ENCODE data around the gene MEGF9.

Gene MEGF9

DNA sequence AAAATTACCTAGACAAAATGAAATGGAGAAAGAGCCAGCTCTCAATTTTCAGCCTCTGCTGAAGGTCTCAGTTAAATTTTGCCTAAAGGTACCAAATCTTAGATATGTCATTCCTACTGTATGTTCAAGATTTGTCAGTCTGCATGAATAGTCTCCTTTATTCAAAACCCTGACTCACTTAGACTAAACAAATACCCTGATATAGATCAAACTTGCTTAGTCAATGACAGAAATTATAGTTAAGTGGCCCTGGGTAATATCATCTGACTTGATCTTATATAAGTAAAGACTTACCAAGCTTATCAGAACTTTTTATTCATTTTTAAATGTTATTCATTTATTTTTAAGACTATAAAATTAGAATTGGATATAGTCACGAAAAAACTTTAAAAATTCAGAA, 12.2 kb downstream of the MEGF9 start:
- no peak for DNase-seq

DNA sequence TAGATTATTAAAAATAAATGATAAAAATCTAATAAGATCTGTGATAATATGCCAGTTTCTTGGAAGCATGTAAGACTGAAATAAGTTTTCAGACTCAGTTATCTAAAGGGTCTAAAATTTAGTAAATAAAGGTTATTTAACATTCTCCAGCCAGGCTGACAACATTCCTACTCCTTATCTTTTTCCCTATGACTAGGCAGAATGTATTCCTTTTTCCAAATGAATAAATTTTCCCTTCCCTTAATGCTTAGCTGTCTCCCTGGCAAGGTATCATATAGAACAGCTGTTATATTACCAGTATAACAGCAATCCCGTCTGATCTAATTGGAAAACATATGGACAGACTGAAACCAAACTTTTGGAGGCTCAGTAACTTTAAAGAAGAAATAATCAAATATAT, 13.0 kb downstream of the MEGF9 start:
- DNase-seq, result no peak

DNA sequence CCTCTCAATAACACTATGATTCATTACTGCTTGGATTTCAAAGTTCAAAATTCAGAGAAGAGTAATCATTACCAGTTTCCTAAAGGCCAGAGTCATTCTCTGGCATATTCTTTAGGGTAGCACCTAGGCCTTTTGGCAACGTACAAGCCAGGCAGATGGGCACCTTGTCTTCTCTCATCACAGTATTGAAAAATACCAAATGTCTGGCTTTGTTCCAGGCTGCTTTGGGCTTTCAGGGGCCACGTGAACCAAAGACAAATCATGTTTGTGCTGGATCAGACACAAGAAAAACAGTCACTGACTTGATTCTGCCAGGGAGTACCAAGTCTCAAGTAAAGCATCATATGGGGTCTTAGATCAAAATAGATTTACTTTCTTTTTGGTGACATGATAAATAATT, 15.5 kb downstream of the MEGF9 start:
- no peak for DNase-seq

DNA sequence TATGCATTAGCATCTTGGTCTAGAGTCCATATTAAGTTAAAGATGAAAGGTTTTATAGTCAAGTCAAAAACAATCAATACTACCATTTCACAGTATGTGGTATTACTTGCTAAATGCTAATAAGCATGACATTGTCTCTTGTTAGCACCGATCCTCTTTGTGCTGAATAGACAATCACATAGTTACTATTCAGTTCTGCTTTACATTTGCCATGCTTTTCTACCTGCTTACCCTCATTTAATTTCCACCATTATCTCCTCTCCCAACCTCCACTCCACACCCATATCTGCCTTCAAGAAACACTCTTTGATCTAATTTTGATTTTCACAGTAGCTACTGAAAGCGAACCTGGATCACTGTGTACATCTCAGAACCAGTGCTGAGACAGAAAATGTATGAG, 16.8 kb downstream of the MEGF9 start:
- DNase-seq, result no peak

DNA sequence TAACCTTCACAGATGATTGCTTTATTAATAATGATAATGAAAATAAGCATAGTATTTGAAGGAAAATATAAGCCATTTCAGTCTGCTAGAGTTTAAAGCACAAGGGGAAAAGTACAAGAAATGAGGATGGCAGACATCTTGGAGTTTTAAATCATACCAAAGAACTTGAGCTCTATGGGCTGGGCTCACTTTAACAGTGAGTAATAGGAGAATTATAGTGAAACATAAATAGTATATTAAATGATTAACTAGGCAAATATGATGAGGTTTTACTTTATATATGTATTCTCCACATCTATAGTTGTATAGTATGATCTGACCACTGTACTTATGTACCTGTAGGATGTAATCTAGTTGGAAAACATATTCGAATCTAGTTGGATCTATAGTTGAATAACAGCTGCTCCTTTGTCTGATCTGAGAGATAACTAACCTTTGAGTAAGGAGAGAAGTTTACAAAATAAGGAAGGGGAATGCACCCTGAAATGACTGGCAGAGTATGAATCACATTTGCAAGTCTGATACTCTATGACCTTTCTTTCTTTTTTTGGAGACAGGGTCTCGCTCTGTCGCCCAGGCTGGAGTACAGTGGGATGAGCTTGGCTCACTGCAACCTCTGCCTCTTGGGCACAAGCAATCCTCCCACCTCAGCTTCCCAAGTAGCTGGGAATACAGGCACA, 17.6 kb downstream of the MEGF9 start:
- DNase-seq, result no peak

DNA sequence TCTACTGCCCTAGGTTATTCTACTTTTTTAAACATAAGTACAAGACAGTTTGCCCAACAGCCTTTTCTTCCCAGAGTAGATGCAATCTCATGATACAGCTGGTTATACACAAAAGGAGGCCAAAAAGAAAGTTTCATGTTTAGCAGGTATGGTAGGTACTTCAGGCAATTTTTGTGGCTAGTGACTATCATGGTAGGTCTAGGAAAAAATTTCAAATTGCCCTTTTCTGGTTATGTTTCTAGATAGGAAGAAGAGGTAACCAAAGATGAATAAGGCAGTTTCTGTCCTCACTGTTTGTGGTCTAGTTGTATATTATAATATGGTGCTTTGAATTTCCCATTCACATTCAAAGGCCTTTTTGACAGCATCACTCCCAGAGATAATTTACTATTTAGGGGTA, 19.7 kb downstream of the MEGF9 start:
- no peak for DNase-seq

DNA sequence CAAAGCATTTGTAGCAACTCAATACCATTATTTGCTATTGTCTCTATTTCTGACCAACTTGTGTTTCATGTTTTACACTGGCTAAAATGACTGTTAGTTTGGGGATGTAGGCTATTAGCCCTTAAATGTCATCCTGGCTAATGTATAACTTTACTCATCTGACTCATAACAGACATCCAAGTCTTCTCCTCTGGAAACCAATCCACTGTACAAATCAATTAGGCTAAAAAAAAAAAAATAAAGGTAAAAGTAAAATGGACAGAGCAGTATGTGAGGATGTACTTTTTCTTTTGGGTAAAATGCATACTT, 20.6 kb downstream of the MEGF9 start:
- no peak for DNase-seq

DNA sequence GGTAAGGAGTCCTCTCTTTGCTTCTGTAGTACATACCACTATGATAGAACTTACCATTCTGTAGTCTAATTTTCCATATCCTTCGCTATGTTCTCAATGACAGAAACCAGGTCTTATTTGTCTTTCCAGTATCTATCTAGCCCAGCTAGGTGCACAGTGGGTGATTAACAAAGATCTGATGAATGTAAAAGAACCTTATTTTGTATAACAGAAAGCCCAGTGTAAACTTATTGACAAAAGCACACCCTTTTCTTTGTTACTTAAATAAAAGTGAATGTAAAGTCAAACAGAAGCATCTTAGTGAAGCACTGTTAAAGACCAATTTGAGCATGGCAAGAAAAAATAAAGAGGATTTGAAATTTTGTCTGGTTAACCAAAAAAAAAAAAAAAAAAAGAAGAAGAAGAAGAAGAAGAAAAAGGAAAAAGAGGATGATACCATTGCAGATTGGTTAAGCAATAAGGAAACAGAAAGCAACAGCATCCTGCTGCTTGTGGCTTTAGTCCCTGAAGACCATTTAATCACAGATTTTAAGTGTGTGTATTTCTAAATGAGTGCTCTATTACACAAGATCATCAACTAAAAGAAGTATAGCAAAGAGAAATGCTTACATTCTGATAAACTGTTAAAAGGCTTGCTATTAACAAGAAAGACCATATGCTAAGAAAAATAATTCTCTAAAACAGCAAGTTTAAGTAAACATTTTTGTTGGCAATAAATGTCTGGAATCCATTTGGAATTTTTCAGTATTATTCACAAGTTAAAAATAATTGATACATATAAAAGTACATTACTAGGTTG, 21.2 kb downstream of the MEGF9 start:
- no peak for DNase-seq

DNA sequence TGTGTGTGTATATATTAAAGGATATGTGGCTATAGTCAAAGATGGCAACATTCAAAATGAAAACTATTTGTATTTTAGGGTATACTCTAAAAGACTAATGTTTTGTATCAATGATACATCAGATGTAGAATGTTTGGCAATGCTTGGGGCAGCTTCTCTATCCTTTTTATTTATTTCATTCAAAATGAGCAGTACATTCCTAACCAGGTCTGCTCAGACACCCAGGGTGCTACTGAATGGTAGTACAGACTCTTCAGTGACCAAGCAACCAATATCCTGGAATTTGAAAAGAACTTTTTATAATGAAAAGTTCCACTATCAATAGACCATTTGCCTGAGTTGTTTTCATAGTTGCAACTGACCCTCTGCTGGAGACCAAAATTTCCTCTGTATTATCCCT, 23.9 kb downstream of the MEGF9 start:
- no peak for DNase-seq

DNA sequence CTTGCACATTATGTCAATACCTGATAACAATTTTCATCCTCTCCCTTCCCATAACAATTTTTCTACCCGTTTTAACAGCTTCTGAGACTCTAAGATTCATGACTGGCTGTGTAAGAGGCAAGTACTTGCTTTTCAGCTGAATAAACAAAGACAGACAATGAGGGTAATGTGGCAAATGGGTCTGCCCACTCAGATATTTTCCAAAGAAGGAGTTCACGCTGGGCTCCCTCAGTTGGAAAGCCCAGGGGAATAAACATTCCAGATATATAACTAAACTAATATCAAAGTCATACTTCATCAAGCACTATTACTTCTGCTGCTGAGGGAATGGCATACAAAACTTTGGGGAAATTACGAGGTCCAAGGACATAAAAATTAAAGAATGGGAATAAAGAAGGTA, 24.4 kb downstream of the MEGF9 start:
- DNase-seq, result no peak

DNA sequence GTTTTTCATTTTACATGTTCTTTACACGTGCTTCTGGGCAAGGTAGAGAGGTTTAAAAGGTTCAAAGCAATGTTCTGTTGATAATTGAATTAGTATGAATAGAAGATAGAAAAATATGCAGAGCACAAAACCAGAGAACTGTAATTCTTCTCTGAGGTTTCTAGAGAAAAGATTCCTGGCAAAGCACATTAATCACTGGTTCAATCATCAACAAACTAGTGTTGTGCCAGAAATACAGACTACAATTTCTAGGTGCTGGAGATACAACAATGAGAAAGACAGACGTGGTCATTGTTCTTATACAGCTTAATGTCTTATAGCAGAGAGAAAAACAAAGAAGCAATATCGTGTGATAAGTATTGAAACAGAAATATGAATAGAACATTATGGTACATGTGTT, 25.5 kb downstream of the MEGF9 start:
- no peak for DNase-seq

DNA sequence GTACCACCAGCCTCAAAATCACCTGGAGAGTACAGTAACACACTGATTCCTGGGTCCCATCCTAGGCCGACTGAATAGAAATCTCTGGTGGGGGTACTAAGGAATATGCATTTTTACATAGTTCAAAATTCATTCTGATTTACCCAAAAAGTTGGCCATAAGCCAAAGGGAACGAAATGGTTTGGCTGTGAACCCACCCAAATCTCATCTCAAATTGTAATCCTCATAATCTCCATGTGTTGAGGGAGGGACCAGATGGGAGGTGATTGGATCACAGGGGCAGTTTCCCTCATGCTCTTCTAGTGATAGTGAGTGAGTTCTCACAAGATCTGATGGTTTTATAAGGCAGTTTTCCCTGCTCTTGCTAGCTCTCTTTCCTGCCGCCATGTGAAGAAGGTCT, 31.1 kb downstream of the MEGF9 start:
- DNase-seq, result no peak

DNA sequence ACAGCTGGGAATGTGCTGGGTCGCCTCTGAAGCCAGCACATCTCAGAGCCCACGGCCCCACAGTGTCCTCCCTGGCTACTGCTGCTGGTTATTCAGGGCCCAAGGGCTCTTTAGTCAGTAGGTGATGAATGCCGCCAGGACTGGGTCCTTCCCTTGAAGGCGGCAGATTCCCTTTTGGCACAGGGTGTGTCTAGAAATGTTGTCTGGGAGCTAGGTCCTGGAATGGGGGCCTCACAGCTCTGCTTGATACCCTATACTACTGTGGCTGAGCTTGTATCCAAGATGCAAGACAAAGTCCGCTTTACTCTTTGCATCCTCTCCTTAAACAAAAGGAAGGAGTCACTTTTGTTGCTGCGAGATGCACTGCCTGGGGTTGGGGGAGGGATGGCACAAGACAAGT, 33.1 kb downstream of the MEGF9 start:
- no peak for DNase-seq

DNA sequence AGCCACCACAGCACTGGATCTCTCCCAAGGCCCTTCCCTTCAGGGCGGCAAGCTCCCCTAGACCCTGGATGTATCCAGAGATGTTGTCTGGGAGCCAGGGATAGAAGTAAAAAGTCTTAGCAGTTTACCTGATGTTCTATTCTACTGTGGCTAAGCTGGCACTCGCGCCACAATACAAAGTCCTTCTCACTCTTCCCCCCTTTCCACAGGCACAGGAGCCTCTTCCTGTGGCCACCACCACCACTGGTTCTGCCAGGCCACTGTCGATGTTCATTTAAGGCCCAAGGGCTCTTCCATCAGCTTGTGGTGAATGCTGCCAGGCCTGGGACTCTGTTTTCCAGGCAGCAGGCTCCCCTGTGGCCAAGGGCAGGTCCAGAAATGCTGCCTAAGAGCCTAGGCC, 33.7 kb downstream of the MEGF9 start:
- no peak for DNase-seq

DNA sequence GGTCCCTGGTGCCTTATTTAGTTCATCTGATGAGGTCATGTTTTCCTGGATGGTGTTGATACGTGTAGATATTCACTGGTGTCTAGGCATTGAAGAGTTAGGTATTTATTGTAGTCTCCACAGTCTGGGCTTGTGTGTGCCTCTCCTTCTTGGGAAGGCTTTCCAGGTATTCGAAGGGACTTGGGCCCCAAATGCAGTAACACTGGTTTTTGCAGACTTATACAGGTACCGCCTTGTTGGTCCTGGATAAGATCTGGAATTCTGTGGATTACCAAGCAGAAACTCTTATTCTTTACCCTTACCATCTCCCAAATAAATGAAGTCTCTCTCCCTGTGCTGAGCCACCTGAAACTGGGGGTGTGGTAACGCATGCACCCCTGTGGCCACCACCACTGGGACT, 34.1 kb downstream of the MEGF9 start:
- no peak for DNase-seq

DNA sequence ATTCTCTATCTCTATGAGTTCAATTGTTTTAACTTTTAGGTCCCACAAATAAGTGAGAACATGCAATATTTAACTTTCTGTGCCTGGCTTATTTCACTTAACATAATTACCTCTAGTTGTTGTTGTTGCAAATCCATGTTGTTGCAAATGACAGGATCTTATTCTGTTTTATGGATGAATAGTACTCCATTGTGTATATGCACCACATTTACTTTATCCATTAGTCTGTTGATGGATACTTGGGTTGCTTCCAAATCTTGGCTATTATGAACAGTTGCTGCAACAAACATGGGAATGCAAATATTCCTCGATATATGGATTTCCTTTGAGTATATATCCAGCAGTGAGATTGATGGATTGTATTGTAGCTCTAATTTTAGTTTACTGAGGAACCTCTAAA, 36.3 kb downstream of the MEGF9 start:
- no peak for DNase-seq

DNA sequence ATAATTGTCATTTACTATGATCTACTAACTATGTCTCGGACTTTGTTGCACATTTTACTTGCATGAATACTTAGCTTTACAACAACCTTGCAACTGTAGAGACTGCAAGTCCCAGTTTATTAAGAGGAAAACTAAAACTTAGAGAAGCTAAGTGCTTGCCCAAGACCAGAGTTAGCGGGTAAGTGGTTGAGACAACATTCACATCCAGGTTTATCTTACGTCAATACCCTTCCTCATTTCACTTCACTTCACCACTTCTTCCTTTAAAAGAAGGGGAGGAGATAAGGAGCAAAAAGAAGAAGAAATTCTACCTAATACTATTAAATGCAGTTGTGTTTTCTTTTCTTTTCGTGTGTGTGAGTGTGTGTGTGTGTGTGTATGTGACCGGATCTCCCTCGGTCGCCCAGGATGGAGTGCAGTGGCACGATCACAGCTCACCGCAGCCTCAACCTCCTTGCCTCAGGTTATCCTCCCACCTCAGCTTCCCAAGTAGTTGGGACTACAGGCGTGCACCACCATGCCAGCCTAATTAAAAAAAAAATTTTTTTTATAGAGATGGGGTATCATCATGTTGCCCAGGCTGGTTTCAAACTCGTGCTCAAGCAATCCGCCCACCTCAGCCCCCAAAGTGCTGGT, 37.4 kb downstream of the MEGF9 start:
- DNase-seq, result no peak

DNA sequence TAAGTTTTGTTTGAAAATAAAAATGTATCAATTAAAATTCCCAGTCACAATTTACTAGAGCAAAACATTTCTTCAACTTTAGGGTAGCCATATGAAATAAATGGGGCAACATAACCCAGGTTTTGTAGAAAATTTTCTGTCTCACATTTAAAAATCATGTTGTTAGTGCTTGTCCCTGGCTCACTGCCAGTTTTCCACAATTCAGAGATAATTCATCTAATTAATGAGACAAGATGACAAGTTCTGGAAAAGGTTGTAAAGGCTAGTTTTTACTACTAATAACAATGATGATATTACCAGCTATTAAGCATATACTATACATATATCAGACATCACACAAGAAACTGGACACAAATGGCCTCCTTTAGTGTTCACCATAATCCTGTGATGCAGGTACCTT, 45.9 kb downstream of the MEGF9 start:
- DNase-seq, result no peak

DNA sequence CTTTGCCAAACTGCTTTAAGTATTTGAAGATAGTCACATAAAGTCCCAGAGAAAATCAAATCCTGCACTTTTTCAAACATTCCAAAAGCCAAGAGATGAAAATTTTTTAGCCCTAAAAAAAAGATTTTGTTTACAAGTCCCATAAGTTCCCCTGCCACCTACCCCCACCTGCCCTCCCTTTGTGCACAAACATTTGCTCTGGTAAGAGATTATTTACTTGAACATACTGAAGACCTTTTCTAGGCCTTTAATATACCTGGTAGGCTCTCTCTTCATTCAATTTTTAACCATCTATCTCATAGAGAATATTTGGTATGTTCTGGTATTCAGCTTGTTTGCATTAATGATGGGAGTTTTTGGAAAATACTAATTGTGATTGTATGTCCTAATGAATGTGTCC, 50.3 kb downstream of the MEGF9 start:
- DNase-seq, result no peak

DNA sequence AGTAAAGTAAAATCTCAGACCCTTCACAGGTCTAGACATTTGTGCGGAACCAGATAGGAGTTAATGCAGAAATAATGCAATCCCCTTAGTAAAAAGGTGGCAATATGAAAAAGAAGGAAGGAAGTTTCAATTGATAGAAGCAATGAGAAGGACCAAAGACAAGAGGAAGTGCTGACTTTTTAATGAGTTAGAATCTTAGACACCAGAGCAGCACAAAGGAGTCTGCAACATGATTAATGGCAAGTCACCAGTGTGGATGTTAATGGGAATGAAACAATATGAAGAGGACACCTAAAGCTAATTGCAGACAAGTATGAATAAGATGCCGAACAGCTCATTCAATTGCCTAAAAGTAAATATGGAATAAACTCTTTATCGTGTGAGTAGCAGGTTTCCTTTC, 50.9 kb downstream of the MEGF9 start:
- no peak for DNase-seq

DNA sequence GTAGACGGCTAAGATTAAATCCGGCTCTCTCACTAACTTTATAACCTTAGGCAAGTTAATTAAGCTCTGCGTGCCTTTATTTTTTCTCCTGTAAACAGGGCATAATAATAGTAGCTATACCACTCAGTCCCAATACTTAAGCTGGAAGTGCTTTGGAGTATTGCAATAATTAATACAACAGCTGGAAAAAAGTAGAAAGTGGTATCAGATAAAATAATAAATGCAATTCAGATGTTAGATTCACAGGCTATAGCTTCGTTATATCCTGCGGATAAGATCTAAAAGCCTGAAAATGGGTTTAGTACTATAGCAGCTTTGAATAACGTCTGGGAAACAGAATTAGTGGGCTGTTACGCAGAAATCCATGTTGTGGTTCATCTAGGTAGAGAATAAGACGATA, 51.8 kb downstream of the MEGF9 start:
- DNase-seq, result no peak

DNA sequence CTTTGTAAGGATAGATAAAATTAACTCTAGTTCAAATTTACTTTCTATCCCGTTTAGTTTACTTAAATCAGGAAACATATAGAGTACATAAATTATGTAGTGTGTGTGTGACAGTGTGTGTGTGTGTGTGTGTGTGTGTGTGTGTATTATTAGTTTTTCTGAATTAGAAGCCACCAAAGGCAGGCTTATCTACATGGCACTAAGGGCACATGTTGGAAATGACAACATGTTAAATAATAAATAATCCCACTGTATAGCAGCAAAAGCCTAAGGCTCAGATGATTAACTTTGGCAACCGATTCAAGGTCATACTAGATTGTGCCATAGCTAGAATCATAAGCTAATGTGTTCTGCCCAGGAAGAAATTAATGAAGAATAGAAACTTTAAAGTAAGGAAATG, 54.6 kb downstream of the MEGF9 start:
- DNase-seq, result no peak

DNA sequence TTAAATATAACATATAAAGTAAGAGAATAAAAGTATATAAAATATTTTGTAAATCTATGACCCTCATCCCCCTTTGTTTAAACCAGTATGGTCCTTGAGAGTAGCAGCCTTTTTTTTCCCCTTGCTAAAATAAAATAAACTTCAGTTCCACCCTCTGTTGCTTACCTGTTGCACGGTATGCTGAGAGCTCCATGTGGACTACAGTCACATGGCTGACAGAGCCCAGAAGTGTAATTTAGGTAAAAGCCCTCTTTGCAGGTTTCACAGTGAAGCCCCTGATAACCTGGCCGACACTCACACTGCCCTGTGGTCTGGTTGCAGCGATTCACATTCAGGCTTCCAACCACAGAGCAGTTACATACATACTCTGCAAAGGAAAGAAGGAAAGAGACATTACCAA, 55.1 kb downstream of the MEGF9 start:
- DNase-seq, result no peak

DNA sequence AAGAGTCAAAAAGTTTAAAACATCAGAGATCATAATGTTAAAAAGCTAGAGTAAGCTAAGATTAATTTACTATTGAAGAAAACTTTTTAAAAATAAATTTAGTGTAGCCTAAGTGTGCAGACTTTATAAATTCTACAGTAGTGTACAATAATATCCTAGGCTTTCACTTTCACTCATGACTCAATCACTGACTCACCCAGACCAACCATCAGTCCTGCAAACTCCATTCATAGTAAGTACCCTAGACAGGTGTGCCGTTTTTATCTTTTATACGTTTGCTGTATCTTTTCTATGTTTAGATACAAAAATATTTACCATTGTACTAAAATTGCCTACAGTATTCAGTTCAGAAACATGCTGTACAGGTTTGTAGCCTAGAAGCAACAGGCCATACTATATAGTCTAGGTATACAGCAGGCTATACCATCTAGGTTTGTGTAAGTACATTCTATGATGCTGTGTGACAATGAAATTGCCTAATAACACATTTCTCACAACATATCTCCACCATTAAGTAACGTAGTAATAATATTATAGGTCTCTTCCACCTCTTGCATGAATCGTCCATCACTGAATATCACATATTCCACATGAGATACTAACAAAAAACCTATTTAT, 59.2 kb downstream of the MEGF9 start:
- no peak for DNase-seq
